Spleen (tissue), 7 donors: ENCODE results near the gene THBS4.

Experiments
- POLR2AphosphoS5 ChIP-seq, 3 donors: sonication (generic); formaldehyde crosslinking; IDR thresholded peaks; one replicate each; pipeline ENCODE4 v1.5.1; 2017; ENCODE audit warnings: antibody characterized with exemption in 3 of 3
- TF ChIP-seq, protein P1 (sequence below), 11 experiments: fragments of 200-600 bp in 7 of 11; fragments of 450-650 bp in 4 of 11; sonication (generic) in 4 of 11; IDR thresholded peaks in 8 of 11; conservative IDR thresholded peaks in 3 of 11; 1 replicate in 7 of 11; 2 replicates in 4 of 11; pipeline versions ENCODE4 v1.4.0 to v1.8.0; 2016 to 2021; ENCODE audit warnings: antibody characterized with exemption in 11 of 11, inconsistent platforms in 4 of 11, mild to moderate bottlenecking in 1 of 11
- donor health status: DM: no; HTN: no; CAD: no; lungs with moderate emphysema.
- donor health status: DM: no; HTN: no; CAD: no.
- donor health status: DM: no; HTN: no; CAD: no.

DNA sequence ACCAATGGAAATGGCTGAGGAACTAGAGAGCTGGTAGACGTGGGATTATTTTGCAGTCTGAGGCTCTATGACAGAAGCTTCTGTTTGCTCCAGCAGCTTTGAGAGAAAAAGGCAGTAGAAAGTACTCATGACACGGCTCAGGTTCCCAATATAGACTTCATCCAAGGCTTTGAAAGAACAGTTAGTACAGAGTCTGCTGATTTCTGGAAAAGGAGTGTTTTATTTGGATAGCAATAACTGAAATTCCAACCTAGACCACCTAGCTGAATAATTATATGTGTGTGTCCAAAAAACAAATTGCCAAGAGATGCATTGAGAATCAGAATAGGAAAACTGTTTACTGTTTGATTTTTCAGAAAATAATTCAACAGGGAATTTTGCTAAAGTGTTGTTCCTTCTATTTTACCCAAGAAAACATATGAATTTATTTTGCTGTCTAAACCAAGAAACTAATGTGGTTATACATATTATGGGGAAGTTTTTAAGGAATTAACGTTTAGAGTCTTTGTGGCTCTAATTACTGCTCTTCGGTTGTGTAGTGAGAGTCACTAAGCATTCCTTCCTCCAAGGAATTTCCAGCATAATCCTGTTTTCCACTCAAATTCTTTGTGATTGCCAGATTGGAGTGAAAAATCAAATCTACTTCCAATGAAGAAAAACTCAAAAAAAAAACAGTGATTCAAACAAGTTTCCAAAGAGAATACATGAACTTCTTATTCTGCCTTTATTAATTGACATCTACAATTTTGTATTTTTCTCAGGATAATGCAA, 26.0 kb upstream of the THBS4 start:
- TF ChIP-seq, protein P1, sequence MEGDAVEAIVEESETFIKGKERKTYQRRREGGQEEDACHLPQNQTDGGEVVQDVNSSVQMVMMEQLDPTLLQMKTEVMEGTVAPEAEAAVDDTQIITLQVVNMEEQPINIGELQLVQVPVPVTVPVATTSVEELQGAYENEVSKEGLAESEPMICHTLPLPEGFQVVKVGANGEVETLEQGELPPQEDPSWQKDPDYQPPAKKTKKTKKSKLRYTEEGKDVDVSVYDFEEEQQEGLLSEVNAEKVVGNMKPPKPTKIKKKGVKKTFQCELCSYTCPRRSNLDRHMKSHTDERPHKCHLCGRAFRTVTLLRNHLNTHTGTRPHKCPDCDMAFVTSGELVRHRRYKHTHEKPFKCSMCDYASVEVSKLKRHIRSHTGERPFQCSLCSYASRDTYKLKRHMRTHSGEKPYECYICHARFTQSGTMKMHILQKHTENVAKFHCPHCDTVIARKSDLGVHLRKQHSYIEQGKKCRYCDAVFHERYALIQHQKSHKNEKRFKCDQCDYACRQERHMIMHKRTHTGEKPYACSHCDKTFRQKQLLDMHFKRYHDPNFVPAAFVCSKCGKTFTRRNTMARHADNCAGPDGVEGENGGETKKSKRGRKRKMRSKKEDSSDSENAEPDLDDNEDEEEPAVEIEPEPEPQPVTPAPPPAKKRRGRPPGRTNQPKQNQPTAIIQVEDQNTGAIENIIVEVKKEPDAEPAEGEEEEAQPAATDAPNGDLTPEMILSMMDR (IDR thresholded peaks at IDR 0.05 in 8 of 11, conservative IDR thresholded peaks at IDR 0.05 in 3 of 11) = no peak
- no peak for TF ChIP-seq POLR2AphosphoS5 (IDR thresholded peaks at IDR 0.05)
